IMR-90 (cell line): ENCODE results near the gene PIGC. TPM values are rescaled to one million over a fixed set of nuclear protein-coding genes. Genes with fewer than 3 reads are reported as not detected.

Experiments used
- ATAC-seq: fragments of 200-7000 bp; cut with Tn5 transposase; 2 replicates; pipeline ENCODE4 v1.9.1; 2020; ENCODE audit warnings: low read depth, mild to moderate bottlenecking, moderate library complexity
- BruUV-seq: library from RNA; stranded (reverse); fragments of 400-500 nt; replicated peaks from 2 replicates; lab custom pipeline; 2021; lab: Mats Ljungman, UMichigan
- CTCF ChIA-PET: fragments of 300-600 bp; formaldehyde crosslinking; extraction: SDS; loops from one replicate; lab custom pipeline; 2021; ENCODE audit warnings: antibody characterized with exemption; lab: Yijun Ruan, JAX
- POLR2A ChIA-PET: fragments of 300-600 bp; sonication (Branson Sonifier 250); formaldehyde crosslinking; loops from one replicate; lab custom pipeline; 2022; ENCODE audit warnings: antibody characterized with exemption; ENCODE audit not compliant: unreplicated experiment; lab: Charles Lee
- DNase-seq: peaks from one replicate; pipeline ENCODE4 v3.0.0; 2013
- H2AFZ ChIP-seq: replicated peaks from 2 replicates; pipeline ENCODE3; 2013; ENCODE audit warnings: low read length, mild to moderate bottlenecking; ENCODE audit not compliant: poor library complexity
- H2AK5ac ChIP-seq: 2 replicates; pipeline ENCODE4 v1.6.1; 2013; ENCODE audit warnings: low read depth, low read length, inconsistent platforms
- H2AK9ac ChIP-seq: replicated peaks from 2 replicates; pipeline ENCODE3; 2013; ENCODE audit warnings: mild to moderate bottlenecking, low read depth, low read length, moderate library complexity; ENCODE audit not compliant: poor library complexity
- H2BK120ac ChIP-seq: 2 replicates; pipeline ENCODE4 v1.6.1; 2013; ENCODE audit warnings: low read depth, low read length, inconsistent platforms
- H2BK15ac ChIP-seq: 3 replicates; pipeline ENCODE4 v1.6.1; 2013; ENCODE audit warnings: low read depth, low read length, inconsistent platforms
- H2BK20ac ChIP-seq: 2 replicates; pipeline ENCODE4 v1.6.1; 2013; ENCODE audit warnings: low read depth, mild to moderate bottlenecking, inconsistent platforms, low read length, moderate library complexity
- H2BK5ac ChIP-seq: 2 replicates; pipeline ENCODE4 v1.6.1; 2013; ENCODE audit warnings: mild to moderate bottlenecking, low read depth, low read length, inconsistent platforms; ENCODE audit not compliant: poor library complexity, severe bottlenecking
- H3K14ac ChIP-seq: replicated peaks from 2 replicates; pipeline ENCODE4 v1.6.1; 2013; ENCODE audit warnings: low read depth, low read length, inconsistent platforms
- H3K18ac ChIP-seq: 2 replicates; pipeline ENCODE4 v1.6.1; 2013; ENCODE audit warnings: low read depth, low read length, control low read depth
- H3K23ac ChIP-seq: 2 replicates; pipeline ENCODE4 v1.6.1; 2013; ENCODE audit warnings: low read depth, low read length, inconsistent platforms
- H3K27ac ChIP-seq: 2 replicates; pipeline ENCODE4 v1.5.1; 2013; ENCODE audit warnings: mild to moderate bottlenecking, control low read depth, low read length; ENCODE audit not compliant: insufficient read depth
- H3K27me3 ChIP-seq: 2 replicates; pipeline ENCODE4 v1.6.1; 2013; ENCODE audit warnings: low read length; ENCODE audit not compliant: control insufficient read depth, insufficient read depth
- H3K36me3 ChIP-seq: 2 replicates; pipeline ENCODE4 v1.6.1; 2013; ENCODE audit warnings: low read length, mixed read lengths; ENCODE audit not compliant: control insufficient read depth, insufficient read depth
- H3K4ac ChIP-seq: 2 replicates; pipeline ENCODE4 v1.6.1; 2013; ENCODE audit warnings: low read depth, low read length, inconsistent platforms
- H3K4me1 ChIP-seq: 2 replicates; pipeline ENCODE4 v1.6.1; 2013; ENCODE audit warnings: low read length, mixed read lengths; ENCODE audit not compliant: control insufficient read depth, insufficient read depth
- H3K4me2 ChIP-seq: 2 replicates; pipeline ENCODE4 v1.6.1; 2013; ENCODE audit warnings: low read depth, mild to moderate bottlenecking, control low read depth, low read length, moderate library complexity
- H3K4me3 ChIP-seq: 2 replicates; pipeline ENCODE4 v1.5.1; 2013; ENCODE audit warnings: low read depth, mild to moderate bottlenecking, control low read depth, low read length, moderate library complexity; ENCODE audit not compliant: insufficient read depth
- H3K56ac ChIP-seq: 2 replicates; pipeline ENCODE4 v1.6.1; 2013; ENCODE audit warnings: low read length, inconsistent platforms; ENCODE audit not compliant: insufficient read depth; ENCODE audit errors: extremely low read depth
- H3K79me1 ChIP-seq, 2 experiments: 2 replicates each; pipeline ENCODE4 v1.6.1; 2013; ENCODE audit warnings: low read length in 2 of 2, inconsistent platforms in 1 of 2, low read depth in 1 of 2
- H3K9ac ChIP-seq: 2 replicates; pipeline ENCODE4 v1.6.1; 2013; ENCODE audit warnings: low read depth, low read length, control low read depth
- H3K9me1 ChIP-seq: 2 replicates; pipeline ENCODE4 v1.6.1; 2013; ENCODE audit warnings: low read length, inconsistent platforms; ENCODE audit not compliant: insufficient read depth
- H3K9me3 ChIP-seq: 2 replicates; pipeline ENCODE4 v1.6.1; 2013; ENCODE audit warnings: low read length; ENCODE audit not compliant: control insufficient read depth, insufficient read depth
- H4K20me1 ChIP-seq: 2 replicates; pipeline ENCODE4 v1.6.1; 2013; ENCODE audit warnings: low read length, inconsistent platforms; ENCODE audit not compliant: insufficient read depth
- H4K5ac ChIP-seq: 2 replicates; pipeline ENCODE4 v1.6.1; 2013; ENCODE audit warnings: mild to moderate bottlenecking, low read depth, low read length, control low read depth
- H4K8ac ChIP-seq, 2 experiments: 2 replicates each; pipeline ENCODE4 v1.6.1; 2013; ENCODE audit warnings: low read depth in 2 of 2, low read length in 2 of 2, control low read depth in 1 of 2, inconsistent platforms in 1 of 2
- H4K91ac ChIP-seq: 2 replicates; pipeline ENCODE4 v1.6.1; 2013; ENCODE audit warnings: low read depth, low read length, inconsistent platforms; ENCODE audit not compliant: insufficient read depth
- BHLHE40 ChIP-seq: fragments of 150-350 bp; IDR thresholded peaks from 2 replicates; pipeline ENCODE4 v1.6.1; 2016; ENCODE audit warnings: mild to moderate bottlenecking, low read depth, low read length
- CEBPB ChIP-seq: IDR thresholded peaks from 2 replicates; pipeline ENCODE4 v1.6.1; 2012; ENCODE audit warnings: low read depth, low read length, improper control_type of control experiment
- CHD1 ChIP-seq: IDR thresholded peaks from 2 replicates; pipeline ENCODE4 v1.6.1; 2012; ENCODE audit warnings: low read depth, low read length, improper control_type of control experiment
- CTCF ChIP-seq: conservative IDR thresholded peaks from 2 replicates; pipeline ENCODE4 v1.5.1; 2012; ENCODE audit warnings: mild to moderate bottlenecking, low read depth, low read length, improper control_type of control experiment
- ELK1 ChIP-seq: fragments of 150-350 bp; IDR thresholded peaks from 2 replicates; pipeline ENCODE4 v1.6.1; 2016; ENCODE audit warnings: low read depth, mild to moderate bottlenecking, low read length, moderate library complexity, borderline replicate concordance
- FOS ChIP-seq: fragments of 150-350 bp; IDR thresholded peaks from 2 replicates; pipeline ENCODE4 v1.6.1; 2016; ENCODE audit warnings: low read depth, low read length
- MAZ ChIP-seq: IDR thresholded peaks from 2 replicates; pipeline ENCODE4 v1.6.1; 2012; ENCODE audit warnings: low read depth, mild to moderate bottlenecking, low read length, improper control_type of control experiment, moderate library complexity, borderline replicate concordance
- MXI1 ChIP-seq: IDR thresholded peaks from 2 replicates; pipeline ENCODE4 v1.6.1; 2012; ENCODE audit warnings: low read depth, mild to moderate bottlenecking, low read length, moderate library complexity, borderline replicate concordance
- NFE2L2 ChIP-seq: fragments of 150-350 bp; IDR thresholded peaks from 2 replicates; pipeline ENCODE4 v1.6.1; 2016; ENCODE audit warnings: low read depth, mild to moderate bottlenecking, low read length
- POLR2A ChIP-seq: IDR thresholded peaks from 2 replicates; pipeline ENCODE4 v1.6.1; 2012; ENCODE audit warnings: mild to moderate bottlenecking, low read depth, low read length
- RAD21 ChIP-seq: IDR thresholded peaks from 2 replicates; pipeline ENCODE4 v1.6.1; 2012; ENCODE audit warnings: low read length, improper control_type of control experiment
- RCOR1 ChIP-seq: IDR thresholded peaks from 2 replicates; pipeline ENCODE4 v1.6.1; 2012; ENCODE audit warnings: mild to moderate bottlenecking, low read length, improper control_type of control experiment; ENCODE audit not compliant: insufficient replicate concordance
- RFX5 ChIP-seq: IDR thresholded peaks from 2 replicates; pipeline ENCODE4 v1.8.0; 2012; ENCODE audit warnings: low read depth, mild to moderate bottlenecking, low read length, moderate library complexity
- SMC3 ChIP-seq: fragments of 150-350 bp; IDR thresholded peaks from 2 replicates; pipeline ENCODE4 v1.6.1; 2016; ENCODE audit warnings: low read depth, mild to moderate bottlenecking, antibody characterized with exemption, low read length, moderate library complexity
- USF2 ChIP-seq: fragments of 150-350 bp; IDR thresholded peaks from 2 replicates; pipeline ENCODE4 v1.6.1; 2017; ENCODE audit warnings: mild to moderate bottlenecking, antibody characterized with exemption, low read length, low read depth
- WGBS, 2 experiments: methylation state at CpG; one replicate each; pipeline versions ENCODE4 v1.1.5 to v1.1.7; 2013; ENCODE audit warnings: missing lambda C conversion rate in 2 of 2; ENCODE audit not compliant: insufficient read length in 1 of 2; ENCODE audit errors: extremely low coverage in 2 of 2; 5-methylcytosine and 5-hydroxymethylcytosine counted together
- dilution Hi-C: fragments of 300-500 bp; cut with HindIII; formaldehyde crosslinking; loops from one replicate; pipeline ENCODE4 v1.14.3; 2018; ENCODE audit warnings: low sequenced_read_pairs; ENCODE audit not compliant: unreplicated experiment
- in situ Hi-C: fragments of 300-500 bp; cut with MboI; formaldehyde crosslinking; loops from 3 replicates; pipeline ENCODE4 v1.14.3; 2019; ENCODE audit warnings: low sequenced_read_pairs, inconsistent platforms, mixed read lengths
- intact Hi-C: fragments of 100-400 bp; cut with micrococcal nuclease; formaldehyde crosslinking; loops from 2 replicates; pipeline ENCODE4 v1.10.0; 2022
- polyA plus RNA-seq, 3 experiments: library from polyadenylated mRNA; depleted of rRNA; stranded (reverse); fragments of >200 nt; gene quantifications; 2 replicates each; pipeline ENCODE4 v1.2.3, GENCODE V29; 2012; ENCODE audit warnings: low replicate concordance in 1 of 3
- total RNA-seq: library from RNA; depleted of rRNA; stranded (reverse); fragments of >200 nt; gene quantifications from 2 replicates; pipeline ENCODE4 v1.2.3, GENCODE V29; 2012

The PIGC gene
- total and polyA plus RNA-seq, 2 of the 4 experiments (the other 2 are of a cell fraction), result 14.9 to 15.8 TPM

- Histone ChIP-seq H3K27ac (no peak overlapping the region), H2AK5ac (peak overlapping the region; percentile 17; the same call in 1 of the 2 replicates), H3K79me1 (no peaks in the 10 kb centered on the region), H4K91ac (no peak overlapping the region; the same call in 1 of the 2 replicates), H3K56ac (no peak overlapping the region), H4K20me1 (no peaks in the 10 kb centered on the region), H3K4me2 (no peak overlapping the region), H4K8ac (peak overlapping the region in 1 of 2 experiments; percentile 12; a peak in 1 of 4 replicates), H3K9ac (no peak overlapping the region), H3K4me3 (no peak overlapping the region), H4K5ac (no peak overlapping the region; the same call in 1 of the 2 replicates), H2BK20ac (no peak overlapping the region), H2BK120ac (no peak overlapping the region), H3K14ac (no peak overlapping the region), H3K9me1 (no peaks in the 10 kb centered on the region), H3K27me3 (no peaks in the 10 kb centered on the region), H3K36me3 (no peaks in the 10 kb centered on the region), H3K9me3 (no peaks in the 10 kb centered on the region), H3K4ac (no peak overlapping the region), H2BK15ac (0 out of 3 replicates have a peak overlapping the region, but pooled peaks have one; percentile 15), H2BK5ac (no peak overlapping the region), H3K18ac (0 out of 2 replicates have a peak overlapping the region, but pooled peaks have one; percentile 15), H2AFZ (no peak overlapping the region), H3K4me1 (peaks cover 2% of the 10 kb centered on the region), H3K23ac (no peak overlapping the region), H2AK9ac (no peak overlapping the region)
- no peak for ATAC-seq
- BruUV-seq, result no TSS peak
- DNase-seq, result peak; percentile 22
- intact Hi-C loops, result no loop called here
- CTCF ChIA-PET, result interaction anchor here (0.8 to 1.3 kb wide), 3 partner anchors 232 to 392 kb away, joined by 5 to 7 read pairs (median 5); no protein-coding TSS in a partner anchor
- in situ Hi-C loops, result loop anchor here (10.0 kb wide), 1 partner anchor 249 kb away; no protein-coding TSS in a partner anchor
- dilution Hi-C loops, result no loop called here
- no CpG with 5 or more reads among the region's 4 CpGs for WGBS, 2 experiments
- POLR2A ChIA-PET, result interaction anchor here (0.6 to 0.9 kb wide), 2 partner anchors 86 to 124 kb away, joined by 4 to 13 read pairs; no protein-coding TSS in a partner anchor
- no peak for TF ChIP-seq CTCF
- TF ChIP-seq MAZ, result no peak
- no peak for TF ChIP-seq MXI1
- no peak for TF ChIP-seq BHLHE40
- TF ChIP-seq CEBPB, result no peak
- TF ChIP-seq USF2, result no peak
- TF ChIP-seq NFE2L2, result no peak
- no peak for TF ChIP-seq RFX5
- no peak for TF ChIP-seq RAD21
- TF ChIP-seq FOS, result no peak
- TF ChIP-seq RCOR1, result no peak
- no peak for TF ChIP-seq ELK1
- no peak for TF ChIP-seq SMC3
- TF ChIP-seq POLR2A, result no peak
- TF ChIP-seq CHD1, result no peak
Measured at GRCh38 chr1:172394141-172394751, 49.6 kb downstream of the PIGC start.
